ENCODE results near the gene PTPRJ.
"Not testable (repeated sequence)": the region's sequence is repeated elsewhere in the genome, so short reads cannot be mapped to it uniquely, and the experiment has no call there.

The PTPRJ gene

GRCh38 chr11:48122246-48122645 lies 141.9 kb downstream of the PTPRJ start:
- DNase-seq: no peak

DNA sequence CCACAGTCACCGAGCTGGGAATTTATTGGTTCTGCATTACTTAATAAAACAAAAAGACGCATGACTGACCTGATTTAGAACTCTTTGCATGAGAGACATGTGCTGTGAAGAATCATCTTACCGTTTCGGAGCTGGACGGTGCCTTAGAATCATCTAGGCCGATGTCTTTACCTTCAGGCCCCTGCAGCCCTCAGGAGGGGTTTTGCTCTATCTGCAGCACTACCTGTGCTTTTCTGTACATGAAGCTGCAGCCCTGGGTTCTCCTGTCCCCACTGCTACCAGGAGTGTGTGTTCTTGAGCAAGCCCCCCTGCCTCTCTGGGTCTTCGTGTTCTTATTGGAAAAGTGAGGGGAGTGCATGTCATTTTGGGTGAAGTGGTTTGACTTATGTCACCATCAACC lies 142.3 kb downstream of the PTPRJ start:
- no peak for DNase-seq

DNA sequence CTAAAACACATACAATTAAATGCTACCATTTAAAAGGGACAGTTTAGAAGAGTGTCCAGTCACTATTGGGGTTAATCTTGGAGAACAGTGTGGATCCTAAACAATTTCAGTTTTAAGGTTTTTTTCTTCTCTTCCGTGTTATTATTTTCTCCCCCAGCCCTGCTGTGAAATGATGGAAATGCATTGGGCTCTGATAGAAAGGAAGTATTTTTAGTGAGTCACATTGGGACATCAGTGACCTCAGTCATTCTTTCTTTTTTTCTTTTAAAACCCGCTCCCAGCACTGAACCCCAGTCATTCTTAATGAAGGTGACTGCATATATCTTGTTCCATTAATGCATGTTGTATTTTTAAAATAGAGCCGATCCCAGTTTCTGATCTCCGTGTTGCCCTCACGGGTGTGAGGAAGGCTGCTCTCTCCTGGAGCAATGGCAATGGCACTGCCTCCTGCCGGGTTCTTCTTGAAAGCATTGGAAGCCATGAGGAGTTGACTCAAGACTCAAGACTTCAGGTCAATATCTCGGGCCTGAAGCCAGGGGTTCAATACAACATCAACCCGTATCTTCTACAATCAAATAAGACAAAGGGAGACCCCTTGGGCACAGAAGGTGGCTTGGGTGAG lies 143.0 kb downstream of the PTPRJ start:
- DNase-seq: no peak

DNA sequence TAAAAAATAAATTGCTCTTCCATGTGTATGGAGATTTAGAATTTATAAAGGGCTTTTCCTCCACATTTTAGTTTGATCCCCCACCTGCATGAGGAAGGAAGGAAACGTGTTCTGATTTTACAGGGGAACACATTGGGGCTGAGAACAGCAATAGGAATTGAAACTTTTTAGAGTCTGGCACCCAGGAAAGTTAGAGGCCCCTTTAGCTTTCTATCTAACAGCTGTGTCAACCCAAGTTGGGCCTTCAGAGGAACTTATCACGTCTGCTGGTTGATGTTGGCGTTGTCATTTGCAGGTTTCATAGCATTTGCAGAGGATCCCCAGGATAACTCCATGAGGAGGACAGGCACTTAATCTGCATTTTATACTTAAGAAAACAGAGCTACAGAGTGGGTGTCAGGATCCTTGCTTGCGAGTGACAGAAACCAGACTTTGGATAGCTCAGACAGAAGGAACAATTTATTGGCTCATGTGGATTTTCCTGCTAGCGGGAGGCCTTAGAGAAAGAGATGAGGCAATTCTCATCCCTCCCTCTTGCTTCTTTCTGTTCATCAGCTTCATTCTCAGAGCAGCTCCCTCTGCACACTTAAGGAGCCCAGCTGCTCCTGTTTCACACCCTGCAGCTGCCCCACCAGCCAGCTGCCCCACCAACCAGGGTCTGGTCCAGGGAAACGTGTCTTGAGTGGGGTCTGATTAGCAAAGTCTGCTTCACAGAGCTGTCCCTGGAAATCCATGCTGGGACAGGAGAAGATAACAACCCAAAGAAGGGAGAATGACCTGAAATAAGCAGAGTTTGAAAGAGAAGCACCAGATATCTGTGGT lies 143.8 kb downstream of the PTPRJ start:
- DNase-seq: no peak

- DNase-seq: no peak
These were observed 144.5 kb downstream of the PTPRJ start for GRCh38 chr11:48124880-48125279.

DNA sequence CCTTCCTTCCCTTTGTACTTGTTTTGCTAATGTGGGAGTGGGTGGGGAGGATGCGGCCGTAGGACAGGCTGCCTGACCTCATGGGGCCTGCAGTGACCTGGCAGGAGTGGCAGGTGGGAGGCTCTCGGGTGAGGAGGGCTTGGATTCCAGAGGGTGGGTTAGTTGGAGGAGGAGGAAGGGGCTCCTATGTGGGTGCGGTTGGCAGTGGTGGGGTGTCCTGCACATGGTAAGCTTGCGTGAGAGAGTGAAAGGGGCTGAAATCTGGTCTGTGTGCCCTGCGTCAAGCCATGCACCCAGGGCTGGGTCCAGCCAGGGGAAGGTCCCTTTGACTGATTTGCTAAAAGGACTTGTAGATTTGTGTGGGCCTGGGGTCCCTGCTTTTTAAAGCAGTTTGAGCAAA lies 145.5 kb downstream of the PTPRJ start:
- no peak for DNase-seq

DNA sequence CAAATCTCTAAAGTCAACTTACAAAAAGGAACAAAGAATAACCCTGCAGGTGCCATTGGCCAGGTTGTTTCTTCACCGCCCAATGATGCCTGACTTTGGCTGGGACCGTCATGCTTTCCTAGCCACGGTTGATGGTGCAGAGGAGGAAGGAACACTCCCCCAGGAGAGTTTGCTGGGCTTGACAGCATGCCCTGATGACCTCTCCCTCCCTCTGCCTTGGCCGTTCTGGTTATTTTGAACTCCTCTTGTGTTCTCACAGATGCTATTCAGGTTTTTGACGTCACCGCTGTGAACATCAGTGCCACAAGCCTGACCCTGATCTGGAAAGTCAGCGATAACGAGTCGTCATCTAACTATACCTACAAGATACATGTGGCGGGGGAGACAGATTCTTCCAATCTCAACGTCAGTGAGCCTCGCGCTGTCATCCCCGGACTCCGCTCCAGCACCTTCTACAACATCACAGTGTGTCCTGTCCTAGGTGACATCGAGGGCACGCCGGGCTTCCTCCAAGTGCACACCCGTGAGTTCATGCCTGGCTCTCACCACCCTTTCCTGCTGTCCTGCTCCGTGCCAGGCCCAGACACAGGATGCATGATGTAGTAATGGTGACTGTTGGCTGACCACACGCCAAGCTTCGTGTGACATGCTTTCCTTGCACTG lies 147.3 kb downstream of the PTPRJ start:
- DNase-seq: peak; percentile 27

GRCh38 chr11:48129697-48130395 lies 149.5 kb downstream of the PTPRJ start:
- no peak for DNase-seq

DNA sequence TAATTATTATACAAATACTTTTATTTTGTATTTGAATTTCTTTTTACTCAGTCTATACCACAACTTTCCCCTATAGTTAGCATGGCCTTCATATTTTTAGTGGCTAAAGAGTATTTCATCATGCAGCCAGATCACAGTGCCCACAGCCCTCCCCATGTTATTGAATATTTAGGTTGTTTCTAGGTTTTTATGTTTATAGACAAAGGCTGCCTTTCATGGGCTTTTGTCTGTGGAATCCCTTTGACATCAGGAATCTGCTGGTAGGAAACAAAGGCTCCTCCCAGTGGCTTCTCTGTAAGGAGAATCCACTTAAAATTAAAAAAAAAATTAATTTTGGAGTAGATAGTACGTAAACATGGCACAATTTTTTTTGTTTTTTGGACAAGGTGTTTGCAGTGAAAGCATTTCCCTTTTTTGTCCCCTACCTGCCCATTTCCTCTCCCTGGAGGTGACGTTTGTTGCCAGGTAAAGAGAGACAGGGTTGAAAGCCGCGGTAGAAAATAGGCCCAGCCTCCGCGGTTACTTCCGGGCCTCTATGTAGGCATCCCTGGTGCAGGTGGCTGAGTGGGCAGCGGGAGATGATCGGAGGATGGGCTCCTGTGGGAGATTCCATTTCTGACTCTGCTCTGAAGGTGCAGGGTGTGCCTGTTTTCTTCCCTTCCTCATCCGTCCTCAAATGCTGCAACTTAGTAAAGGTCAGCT lies 154.0 kb downstream of the PTPRJ start:
- DNase-seq: no peak

DNA sequence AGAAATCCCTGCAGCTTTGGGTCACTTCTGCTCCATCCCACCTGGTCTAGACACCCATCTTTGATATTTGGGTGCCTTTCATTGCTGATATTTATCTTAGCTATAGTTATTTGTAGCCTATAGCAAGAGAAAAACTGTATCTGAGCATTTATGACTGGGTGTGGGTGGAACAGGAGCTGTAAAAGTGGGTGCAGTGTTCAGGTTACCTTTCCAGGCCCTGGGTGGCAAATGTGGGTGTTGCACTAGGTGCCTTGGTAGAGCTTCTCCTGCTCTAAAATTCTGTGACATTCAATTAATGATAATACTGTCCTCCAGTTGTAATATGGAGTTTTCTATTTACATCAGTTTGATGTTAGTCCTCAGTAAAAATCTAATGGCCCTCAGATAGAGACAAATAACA lies 157.9 kb downstream of the PTPRJ start:
- DNase-seq: no peak

GRCh38 chr11:48139896-48140295 lies 159.5 kb downstream of the PTPRJ start:
- not testable (repeated sequence) for DNase-seq

DNA sequence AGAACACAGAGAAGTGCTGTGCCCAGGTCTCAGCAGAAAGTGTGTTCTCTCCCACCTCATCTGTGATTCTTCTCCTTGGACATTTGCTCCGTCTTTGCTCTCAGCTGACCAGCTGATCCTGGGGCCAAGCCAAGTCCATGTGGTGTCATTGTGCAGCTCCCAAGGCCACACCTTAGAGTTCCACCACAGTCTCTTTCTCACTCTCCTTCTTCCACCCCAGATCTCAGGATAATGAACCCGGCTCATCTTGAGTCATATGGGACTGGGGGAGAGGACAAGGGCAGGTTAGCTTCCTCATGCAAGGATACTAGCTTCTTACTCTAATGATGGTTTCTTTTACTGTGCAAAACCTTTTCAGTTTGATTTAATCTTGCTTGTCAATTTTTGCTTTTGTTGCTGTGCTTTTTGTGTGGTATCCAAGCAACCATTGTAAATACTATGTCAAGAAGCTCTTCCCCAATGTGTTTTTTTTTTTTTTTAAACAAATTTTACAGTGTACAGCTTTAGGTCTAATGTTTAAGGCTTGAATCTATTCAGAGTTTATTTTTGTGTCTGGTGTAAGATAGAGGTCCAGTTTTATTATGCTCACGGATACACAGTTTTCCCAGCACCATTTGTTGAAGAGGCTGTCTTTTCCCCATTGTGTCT lies 161.2 kb downstream of the PTPRJ start:
- DNase-seq: no peak

- no peak for DNase-seq
These were observed 162.5 kb downstream of the PTPRJ start for GRCh38 chr11:48142889-48143288.

- DNase-seq: no peak
These were observed 168.4 kb downstream of the PTPRJ start for GRCh38 chr11:48148749-48149148.

DNA sequence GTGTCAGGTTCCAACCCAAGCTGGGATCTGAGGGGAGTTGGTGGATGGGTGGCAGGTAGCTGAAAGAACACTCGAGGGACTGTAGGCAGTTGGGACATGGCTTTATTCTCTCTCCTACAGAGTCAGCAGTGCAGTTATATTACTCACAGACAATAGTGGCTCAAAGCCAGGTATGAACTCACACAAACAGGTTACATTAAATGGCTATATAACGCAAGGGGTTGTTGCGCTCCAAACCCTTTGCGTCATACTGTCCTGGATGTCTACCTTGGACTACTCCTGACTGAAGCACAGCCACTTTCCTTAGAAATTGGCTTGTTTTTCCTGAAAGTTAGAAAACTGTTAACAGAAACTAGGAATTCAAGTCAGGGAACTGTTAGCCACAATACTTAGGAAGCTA lies 169.9 kb downstream of the PTPRJ start:
- DNase-seq: no peak

DNA sequence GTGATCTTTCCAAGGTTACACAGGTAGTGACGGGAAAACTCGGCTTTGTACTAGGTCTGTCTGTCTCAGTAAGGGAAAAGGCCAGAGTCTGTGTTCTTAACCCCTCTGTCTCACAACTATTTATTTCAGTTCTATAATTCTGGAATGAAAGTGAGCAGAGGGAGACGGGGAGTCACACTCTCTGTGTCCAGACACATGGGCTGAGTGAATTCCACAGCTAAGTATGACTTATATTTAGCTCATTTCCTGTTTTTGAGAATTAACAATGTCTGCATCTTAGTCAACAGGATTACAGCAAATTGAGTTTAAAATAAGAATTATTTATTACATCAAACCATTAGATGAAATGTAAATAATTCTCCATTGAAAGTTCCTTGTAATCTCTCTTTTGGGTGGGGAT lies 173.8 kb downstream of the PTPRJ start:
- no peak for DNase-seq

- no peak for DNase-seq
These were observed 181.9 kb downstream of the PTPRJ start for GRCh38 chr11:48161951-48162884.

DNA sequence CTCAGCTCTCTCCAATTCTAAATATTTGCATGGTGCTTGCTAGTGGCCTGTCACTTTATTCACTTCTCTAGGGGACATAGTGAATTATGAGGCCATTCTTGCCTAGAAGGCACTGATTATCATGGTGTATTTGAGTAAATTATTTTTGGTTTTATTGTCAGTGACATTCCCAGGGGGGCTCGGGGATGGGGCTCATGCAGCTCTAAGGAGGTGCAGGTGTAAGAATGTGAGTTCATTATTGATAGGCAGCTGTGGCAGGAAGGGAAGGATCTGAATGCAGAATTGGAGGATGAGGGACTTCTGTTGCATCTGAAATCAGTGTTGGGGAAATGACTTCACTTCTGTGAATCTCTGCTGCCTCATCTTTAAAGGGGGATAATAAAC lies 182.5 kb downstream of the PTPRJ start:
- no peak for DNase-seq

DNA sequence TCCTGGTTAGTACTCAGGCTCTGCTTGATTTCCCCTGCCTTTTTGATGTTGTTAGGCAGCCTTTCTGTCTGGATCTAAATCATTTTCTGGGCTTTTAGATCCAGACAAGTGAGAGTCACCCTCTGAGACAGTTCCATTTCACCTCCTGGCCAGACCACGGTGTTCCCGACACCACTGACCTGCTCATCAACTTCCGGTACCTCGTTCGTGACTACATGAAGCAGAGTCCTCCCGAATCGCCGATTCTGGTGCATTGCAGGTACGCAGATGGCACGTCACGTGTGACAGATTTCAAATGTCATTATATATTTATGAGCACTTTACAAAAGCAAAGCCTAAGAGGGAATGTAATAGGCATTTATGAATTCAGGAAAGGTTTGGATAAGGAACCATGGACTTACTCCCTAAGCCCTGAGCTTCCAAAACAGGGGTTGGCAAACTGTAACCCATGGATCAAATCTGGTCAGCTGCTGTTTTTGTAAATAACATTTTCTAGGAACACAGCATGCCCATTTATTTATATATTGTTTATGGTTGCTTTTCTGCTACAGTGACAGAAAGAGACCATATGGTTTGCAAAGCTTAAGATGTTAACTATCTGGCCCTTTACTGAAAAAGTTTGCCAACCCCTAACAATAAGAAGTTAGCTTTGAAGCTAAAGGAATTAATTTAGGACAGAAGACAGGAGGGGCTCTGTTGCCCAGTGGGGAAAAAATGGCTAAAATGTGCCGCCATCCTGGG lies 183.2 kb downstream of the PTPRJ start:
- no peak for DNase-seq

DNA sequence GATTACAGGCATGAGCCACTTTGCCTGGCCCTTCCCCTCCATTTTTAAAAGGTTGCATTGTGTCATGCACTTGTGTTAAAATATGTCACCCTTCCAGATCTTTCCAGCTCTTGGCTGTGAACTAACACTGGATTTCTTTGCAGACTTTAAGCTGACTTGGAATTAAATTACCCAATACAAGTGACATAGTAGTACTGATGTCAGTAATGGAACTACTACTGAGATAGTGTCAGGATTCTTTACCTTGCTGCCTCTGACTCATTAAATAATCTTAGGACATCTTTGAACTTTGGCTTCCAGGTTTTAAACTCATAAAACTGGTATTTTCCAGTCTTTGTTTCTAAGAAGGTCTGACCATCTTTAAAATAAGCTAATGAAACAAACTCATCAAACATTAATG lies 184.5 kb downstream of the PTPRJ start:
- DNase-seq: no peak
